Left lung (tissue), 10 donors: ENCODE measurements around the gene IGFBP7. TPM values are rescaled to one million over a fixed set of nuclear protein-coding genes. Genes with fewer than 3 reads are reported as not detected.

ENCODE experiments used
- ATAC-seq: fragments of 200-7000 bp; cut with Tn5 transposase; one replicate; pipeline ENCODE4 v1.9.1; 2020; ENCODE audit warnings: moderate library complexity
- DNase-seq, 4 donors: peaks; one replicate each; pipeline ENCODE4 v3.0.0-alpha.2; 2013 to 2020
- H3K27ac ChIP-seq, 2 donors: fragments of 200-600 bp; sonication (generic) in 1 of 2; one replicate each; pipeline versions ENCODE4 v1.5.0 to v1.8.0; 2020 to 2021
- H3K27me3 ChIP-seq, 2 donors: fragments of 200-600 bp; sonication (generic) in 1 of 2; one replicate each; pipeline versions ENCODE4 v1.5.0 to v1.8.0; 2020 to 2021
- H3K36me3 ChIP-seq, 2 donors: fragments of 200-600 bp; sonication (generic) in 1 of 2; one replicate each; pipeline versions ENCODE4 v1.5.0 to v1.8.0; 2020 to 2021
- H3K4me1 ChIP-seq, 2 donors: fragments of 200-600 bp; one replicate each; pipeline ENCODE4 v1.8.0; 2021
- H3K4me3 ChIP-seq, 2 donors: fragments of 200-600 bp; sonication (generic) in 1 of 2; one replicate each; pipeline versions ENCODE4 v1.5.0 to v1.8.0; 2020 to 2021; ENCODE audit warnings: mild to moderate bottlenecking in 1 of 2
- H3K9me3 ChIP-seq, 2 donors: fragments of 200-600 bp; sonication (generic) in 1 of 2; one replicate each; pipeline versions ENCODE4 v1.5.0 to v1.8.0; 2020 to 2021
- intact Hi-C, 2 donors: fragments of 100-400 bp; cut with DNase I; formaldehyde crosslinking; loops; one replicate each; pipeline versions ENCODE4 v1.11.2 to v1.14.2; 2022
- polyA plus RNA-seq, 6 donors: library from polyadenylated mRNA; unstranded; fragments of 120-200 nt; gene quantifications; one replicate each; pipeline ENCODE4 v1.2.1, GENCODE V29; 2013; ENCODE audit not compliant: insufficient read length in 6 of 6
- total RNA-seq, 2 donors: library from RNA; stranded (reverse); fragmentation: NEBNext Ultra II Directional; extraction: Animal tissue kit (Norgen Biotek cat#: 25700); gene quantifications; one replicate each; pipeline ENCODE4 v1.2.1, GENCODE V29; 2021
- TF ChIP-seq, protein P1 (sequence below), 2 donors: fragments of 200-600 bp; sonication (generic) in 1 of 2; IDR thresholded peaks; one replicate each; pipeline versions ENCODE4 v1.5.0 to v1.8.0; 2021; ENCODE audit warnings: antibody characterized with exemption in 2 of 2
- donor health status: DM: no; HTN: yes; CAD: no.
- donor health status: DM: no; HTN: no; CAD: no.

Gene IGFBP7
- total and polyA plus RNA-seq, 8 donors = 235 to 527 (median 284) TPM

DNA sequence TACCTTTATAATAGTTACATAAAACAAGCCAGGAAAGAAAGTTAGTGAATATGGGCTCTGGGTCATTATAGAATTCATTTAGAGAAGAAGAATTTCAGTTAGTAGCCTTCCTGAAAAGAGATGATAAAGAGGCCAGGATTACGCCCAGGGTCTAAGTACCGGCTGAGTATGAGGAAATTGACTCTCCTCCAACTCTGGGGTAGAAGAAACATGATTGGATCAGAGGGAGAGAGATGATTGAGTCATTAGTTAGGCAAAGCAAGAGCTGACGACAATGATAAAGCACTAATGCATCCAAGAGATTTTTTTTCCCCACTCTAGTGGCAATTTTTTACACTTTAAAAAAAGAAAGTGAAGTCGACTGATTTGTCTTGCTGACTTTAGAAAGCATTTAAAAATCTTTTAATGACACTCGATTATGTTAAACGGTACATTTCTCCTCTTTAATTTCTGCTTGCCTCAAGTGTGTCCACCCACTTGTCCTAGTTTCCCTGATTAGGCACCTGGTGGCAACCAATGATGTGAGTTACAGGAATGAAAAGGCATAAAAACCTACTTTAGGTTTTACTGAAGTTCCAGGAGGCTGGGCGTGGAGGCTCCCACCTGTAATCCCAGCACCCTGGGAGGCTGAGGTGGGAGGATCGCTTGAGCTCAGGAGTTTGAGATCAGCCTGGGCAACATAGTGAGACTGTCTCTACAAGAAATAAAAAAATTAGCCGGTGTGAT is 37.3 kb upstream of the IGFBP7 start:
- H3K36me3 ChIP-seq = no peaks in the 10 kb centered on the region
- H3K27ac ChIP-seq = no peak overlapping the region
- TF ChIP-seq, protein P1, sequence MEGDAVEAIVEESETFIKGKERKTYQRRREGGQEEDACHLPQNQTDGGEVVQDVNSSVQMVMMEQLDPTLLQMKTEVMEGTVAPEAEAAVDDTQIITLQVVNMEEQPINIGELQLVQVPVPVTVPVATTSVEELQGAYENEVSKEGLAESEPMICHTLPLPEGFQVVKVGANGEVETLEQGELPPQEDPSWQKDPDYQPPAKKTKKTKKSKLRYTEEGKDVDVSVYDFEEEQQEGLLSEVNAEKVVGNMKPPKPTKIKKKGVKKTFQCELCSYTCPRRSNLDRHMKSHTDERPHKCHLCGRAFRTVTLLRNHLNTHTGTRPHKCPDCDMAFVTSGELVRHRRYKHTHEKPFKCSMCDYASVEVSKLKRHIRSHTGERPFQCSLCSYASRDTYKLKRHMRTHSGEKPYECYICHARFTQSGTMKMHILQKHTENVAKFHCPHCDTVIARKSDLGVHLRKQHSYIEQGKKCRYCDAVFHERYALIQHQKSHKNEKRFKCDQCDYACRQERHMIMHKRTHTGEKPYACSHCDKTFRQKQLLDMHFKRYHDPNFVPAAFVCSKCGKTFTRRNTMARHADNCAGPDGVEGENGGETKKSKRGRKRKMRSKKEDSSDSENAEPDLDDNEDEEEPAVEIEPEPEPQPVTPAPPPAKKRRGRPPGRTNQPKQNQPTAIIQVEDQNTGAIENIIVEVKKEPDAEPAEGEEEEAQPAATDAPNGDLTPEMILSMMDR (IDR thresholded peaks at IDR 0.05) = no peak
- no peak overlapping the region for H3K4me3 ChIP-seq
- ATAC-seq (peak; percentile 86), DNase-seq (no peak)
- intact Hi-C loops = no loop called here
- H3K4me1 ChIP-seq = no peaks in the 10 kb centered on the region
- H3K9me3 ChIP-seq = no peaks in the 10 kb centered on the region
- no peaks in the 10 kb centered on the region for H3K27me3 ChIP-seq

DNA sequence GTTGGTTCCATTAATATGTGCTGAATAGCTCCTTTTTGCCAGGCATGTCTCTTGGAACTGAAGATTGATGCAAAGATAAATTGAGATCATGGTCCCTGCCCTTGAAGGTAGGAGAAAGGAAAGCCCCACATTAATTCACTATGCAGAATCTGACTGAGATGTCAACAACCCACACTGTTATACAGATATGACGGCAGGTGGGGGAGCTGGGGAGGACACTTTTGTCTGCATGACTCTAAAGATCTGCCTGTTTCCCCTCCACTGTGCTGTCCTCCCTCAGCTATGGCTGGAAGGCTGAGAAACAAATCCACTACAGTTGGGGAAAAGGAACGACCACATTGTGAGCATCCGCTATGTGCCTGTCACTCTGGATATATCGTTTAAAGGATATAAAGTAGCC is 36.3 kb upstream of the IGFBP7 start:
- TF ChIP-seq, protein P1 (IDR thresholded peaks at IDR 0.05) = no peak
- ATAC-seq (no peak), DNase-seq (no peak)
- H3K27me3 ChIP-seq = no peaks in the 10 kb centered on the region
- no peaks in the 10 kb centered on the region for H3K4me1 ChIP-seq
- H3K36me3 ChIP-seq = no peaks in the 10 kb centered on the region
- no peaks in the 10 kb centered on the region for H3K9me3 ChIP-seq
- H3K4me3 ChIP-seq = no peak overlapping the region
- intact Hi-C loops = no loop called here
- H3K27ac ChIP-seq = no peak overlapping the region

DNA sequence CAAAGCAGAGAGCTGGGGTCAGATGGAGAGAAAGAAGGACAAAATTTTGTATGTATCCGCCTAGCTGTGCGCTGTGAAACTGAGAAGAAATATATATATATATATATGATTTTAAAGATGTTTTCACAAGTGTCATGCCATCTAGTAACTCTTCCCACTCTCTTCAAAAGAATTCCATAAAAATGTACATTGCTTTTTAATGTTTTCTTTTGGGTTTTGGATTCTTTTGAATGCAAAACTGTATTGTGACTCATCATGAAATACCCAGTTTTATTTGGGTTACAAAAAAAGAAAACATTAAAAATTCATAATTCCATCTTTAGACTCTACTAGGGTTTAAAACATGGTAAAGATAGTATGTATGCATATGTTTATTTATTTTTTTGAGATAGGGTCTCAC is 34.3 kb upstream of the IGFBP7 start:
- intact Hi-C loops = no loop called here
- H3K9me3 ChIP-seq = no peaks in the 10 kb centered on the region
- DNase-seq = no peak
- no peaks in the 10 kb centered on the region for H3K27me3 ChIP-seq
- H3K36me3 ChIP-seq = no peaks in the 10 kb centered on the region
- ATAC-seq = no peak
- TF ChIP-seq, protein P1 (IDR thresholded peaks at IDR 0.05) = no peak
- no peak overlapping the region for H3K27ac ChIP-seq
- H3K4me1 ChIP-seq = no peaks in the 10 kb centered on the region
- no peak overlapping the region for H3K4me3 ChIP-seq

DNA sequence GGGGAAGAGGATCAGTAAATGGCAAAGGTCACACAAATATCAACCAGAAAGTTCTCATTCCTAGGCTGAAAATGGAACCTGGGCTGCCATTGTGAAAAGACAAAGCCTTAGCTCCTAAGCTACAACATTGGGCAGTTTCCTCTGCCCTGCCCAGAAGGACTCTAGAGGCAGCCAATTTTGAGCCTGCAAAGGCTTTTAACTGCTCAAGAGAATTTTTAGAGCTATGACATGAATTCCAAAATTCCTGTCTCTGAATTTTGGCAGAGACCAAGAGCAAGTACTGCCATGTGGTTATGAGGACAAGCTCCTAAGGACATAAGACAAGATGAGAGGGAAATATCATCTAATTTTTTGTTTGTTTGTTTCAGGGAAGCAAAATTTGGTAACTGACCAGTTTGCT is 29.6 kb upstream of the IGFBP7 start:
- H3K9me3 ChIP-seq = peaks cover 0 to 2% of the 10 kb centered on the region in 2 donors
- no peaks in the 10 kb centered on the region for H3K36me3 ChIP-seq
- ATAC-seq = no peak
- TF ChIP-seq, protein P1 (IDR thresholded peaks at IDR 0.05) = no peak
- intact Hi-C loops = no loop called here
- H3K4me1 ChIP-seq = no peaks in the 10 kb centered on the region
- no peak for DNase-seq
- no peak overlapping the region for H3K27ac ChIP-seq
- no peak overlapping the region for H3K4me3 ChIP-seq
- no peaks in the 10 kb centered on the region for H3K27me3 ChIP-seq

DNA sequence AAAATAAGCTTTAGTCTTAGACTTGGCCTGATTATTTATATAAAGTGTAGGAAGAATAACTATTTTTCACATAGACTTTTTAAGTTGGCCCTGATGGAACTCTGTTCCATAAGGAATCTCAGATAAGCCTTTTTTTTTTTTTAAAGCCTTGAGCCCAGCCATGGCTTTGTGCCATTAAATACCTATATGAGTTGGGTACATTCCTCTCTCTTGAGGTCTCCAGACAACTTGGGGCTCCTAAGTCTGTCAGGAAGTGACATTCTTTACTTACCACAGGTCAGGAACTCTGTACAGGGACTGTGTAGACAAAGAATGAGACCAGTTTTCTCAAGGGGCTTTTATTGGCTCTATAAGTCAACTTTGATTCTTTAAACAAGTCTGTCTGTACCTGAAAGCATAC is 27.1 kb upstream of the IGFBP7 start:
- Histone ChIP-seq H3K27ac (no peak overlapping the region), H3K9me3 (peaks cover 0 to 2% of the 10 kb centered on the region in 2 donors), H3K4me1 (no peaks in the 10 kb centered on the region), H3K4me3 (no peak overlapping the region), H3K36me3 (no peaks in the 10 kb centered on the region), H3K27me3 (no peaks in the 10 kb centered on the region)
- ATAC-seq (no peak), DNase-seq (no peak)
- intact Hi-C loops = no loop called here
- TF ChIP-seq, protein P1 (IDR thresholded peaks at IDR 0.05) = no peak
